Measurements from ENCODE around the gene SLC10A1.
"Not testable (repeated sequence)": the region's sequence is repeated elsewhere in the genome, so short reads cannot be mapped to it uniquely, and the experiment has no call there.

The SLC10A1 gene

GRCh38 chr14:69769623-69770022 is 27.4 kb downstream of the SLC10A1 start:
- no peak for DNase-seq (ENCODE audit: low read depth)

- no peak for DNase-seq (ENCODE audit: low read depth)
Observed at GRCh38 chr14:69768873-69769272, 28.2 kb downstream of the SLC10A1 start.

DNA sequence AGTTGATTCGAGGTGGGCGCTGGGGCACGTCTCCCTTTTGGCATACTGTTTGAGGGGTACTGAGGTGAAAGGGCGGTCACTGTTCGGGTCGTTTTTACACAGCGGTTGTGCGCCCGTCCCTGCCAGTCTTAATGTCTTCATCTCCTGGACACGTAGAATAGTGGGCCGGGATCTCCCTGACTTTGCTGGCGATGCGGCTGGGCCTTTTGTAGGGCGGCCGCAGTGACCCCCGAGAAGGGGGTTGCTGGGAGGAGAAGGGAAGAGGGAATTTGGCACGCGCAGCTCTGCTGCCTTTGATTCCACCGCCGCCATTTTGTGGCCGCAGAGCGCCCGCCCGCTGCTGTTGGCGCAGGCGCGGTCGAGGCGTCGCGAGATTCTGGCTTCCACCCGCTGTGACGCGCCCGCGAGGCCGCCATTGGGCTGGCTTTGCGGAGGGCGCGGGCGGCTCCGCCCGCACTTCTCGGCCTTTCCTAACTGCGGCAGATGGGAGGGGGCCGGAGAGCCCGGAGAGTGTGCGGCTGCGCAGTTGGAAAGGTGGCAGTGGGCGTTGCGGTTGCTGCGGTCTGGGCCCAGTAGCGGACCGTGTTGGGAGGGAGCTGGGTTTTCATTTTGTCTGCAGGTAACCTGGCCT is 29.6 kb downstream of the SLC10A1 start:
- peak; percentile 79 for DNase-seq (ENCODE audit: low read depth)

DNA sequence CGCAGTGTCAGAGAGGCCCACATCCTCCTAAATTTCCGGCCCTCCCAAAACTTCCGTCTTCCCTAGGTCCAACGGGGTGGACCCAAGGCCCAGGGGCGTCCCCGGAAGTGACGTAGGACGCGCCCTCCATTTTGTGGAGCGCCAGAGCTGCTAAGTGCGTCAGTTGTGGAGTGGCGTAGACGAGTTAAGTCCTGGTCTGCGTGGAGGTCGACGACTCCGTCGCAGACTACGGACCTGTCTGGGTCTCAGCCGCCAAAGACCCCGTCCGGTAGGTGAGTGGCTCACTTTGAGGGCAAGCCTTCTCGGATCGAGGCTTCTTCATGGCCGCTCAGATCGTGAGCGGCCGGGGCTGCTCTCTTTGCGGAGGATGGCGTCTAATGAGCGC is 30.1 kb downstream of the SLC10A1 start, which contains the start of gene SRSF5:
Gene SRSF5, plus strand, starts transcription at position 159 of the 385 bp plus-strand sequence. CDS start 1,015 bp downstream, outside the sequence.
- peak; percentile 89 for DNase-seq (ENCODE audit: low read depth)

- DNase-seq (ENCODE audit: low read depth), result no peak
Observed at GRCh38 chr14:69763761-69764510, 33.1 kb downstream of the SLC10A1 start.

- no peak for DNase-seq (ENCODE audit: low read depth)
Observed at GRCh38 chr14:69760810-69761209, 36.2 kb downstream of the SLC10A1 start.

DNA sequence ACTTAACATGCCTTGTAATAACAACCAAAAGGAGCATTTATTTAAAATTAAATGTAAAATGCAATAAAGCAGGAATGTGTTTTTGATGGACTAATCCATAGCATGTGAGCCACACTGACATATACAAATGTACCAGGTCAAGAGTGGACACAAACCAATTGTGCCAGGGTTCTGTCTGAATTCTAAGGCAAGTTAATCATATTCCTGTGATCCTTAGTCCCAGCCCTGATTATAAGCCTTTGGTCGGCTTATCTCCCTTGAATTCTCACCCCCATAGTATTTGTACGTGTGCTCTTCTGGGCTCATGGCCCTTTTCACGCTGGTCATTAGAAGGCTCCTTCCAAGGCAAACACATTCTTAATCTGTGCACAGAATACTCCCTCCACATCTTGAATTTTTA is 40.7 kb downstream of the SLC10A1 start:
- DNase-seq (ENCODE audit: low read depth), result no peak

DNA sequence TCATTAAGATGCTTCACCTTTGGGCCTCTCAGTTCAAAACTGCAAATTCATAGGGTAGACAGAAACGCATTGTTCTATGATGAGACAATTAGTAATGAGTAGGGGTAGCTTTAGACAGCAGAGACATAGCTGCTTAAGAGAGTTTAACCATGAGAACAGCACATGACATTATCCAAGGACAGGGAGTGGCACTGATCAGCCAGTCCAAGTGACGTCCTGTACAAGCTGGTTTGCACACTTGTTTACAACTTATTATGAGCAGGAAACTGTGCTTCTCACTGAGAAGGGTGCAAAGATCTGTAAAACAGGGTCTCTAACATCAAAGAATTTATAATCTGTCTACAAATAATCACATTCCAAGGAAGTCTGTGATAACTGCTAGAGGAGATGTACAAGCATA is 41.3 kb downstream of the SLC10A1 start:
- no peak for DNase-seq (ENCODE audit: low read depth)

DNA sequence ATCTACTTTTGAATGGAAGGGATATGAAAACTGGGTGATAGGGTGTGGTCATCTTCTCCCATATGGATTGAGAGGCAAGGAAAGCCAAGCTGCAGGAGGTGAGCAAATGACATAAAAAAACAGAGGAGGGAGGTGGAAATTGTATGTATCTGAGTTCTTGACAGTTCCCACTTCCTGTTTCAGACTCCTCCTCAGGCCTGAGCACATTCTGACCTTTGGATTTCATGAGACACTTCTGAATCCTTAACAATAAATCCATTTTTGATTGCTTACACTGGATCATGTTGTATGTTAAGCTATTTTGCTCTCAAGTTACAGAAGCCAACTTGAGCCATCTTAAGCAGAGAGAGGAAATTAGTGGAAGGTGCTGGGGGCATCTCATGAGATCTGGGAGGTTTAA is 41.7 kb downstream of the SLC10A1 start:
- DNase-seq (ENCODE audit: low read depth), result no peak

- DNase-seq (ENCODE audit: low read depth), result no peak
Observed at GRCh38 chr14:69754487-69754886, 42.6 kb downstream of the SLC10A1 start.

GRCh38 chr14:69753860-69754259 is 43.2 kb downstream of the SLC10A1 start:
- no peak for DNase-seq (ENCODE audit: low read depth)

GRCh38 chr14:69752773-69753172 is 44.3 kb downstream of the SLC10A1 start:
- DNase-seq (ENCODE audit: low read depth), result no peak

GRCh38 chr14:69750495-69750894 is 46.5 kb downstream of the SLC10A1 start:
- DNase-seq (ENCODE audit: low read depth), result no peak

DNA sequence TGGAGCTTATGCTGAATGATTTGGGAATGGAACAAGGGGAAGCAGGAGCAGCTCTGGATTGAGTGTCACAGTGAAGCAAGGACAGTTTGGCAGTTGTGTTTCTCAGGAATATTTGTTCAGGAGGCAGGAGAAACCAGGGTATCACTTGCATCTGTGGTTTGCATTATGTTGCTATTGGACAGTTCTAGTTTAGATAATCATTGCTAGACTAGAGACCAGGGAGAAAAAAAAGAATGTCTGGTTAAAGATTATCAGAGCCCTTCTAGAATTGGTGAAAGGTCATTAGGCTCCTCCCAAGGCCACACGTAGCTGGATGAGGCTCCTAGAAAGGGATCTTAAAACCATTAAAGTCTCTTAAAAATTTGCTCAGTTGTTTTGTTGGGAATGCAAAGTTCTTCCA is 47.1 kb downstream of the SLC10A1 start:
- DNase-seq (ENCODE audit: low read depth), result no peak

DNA sequence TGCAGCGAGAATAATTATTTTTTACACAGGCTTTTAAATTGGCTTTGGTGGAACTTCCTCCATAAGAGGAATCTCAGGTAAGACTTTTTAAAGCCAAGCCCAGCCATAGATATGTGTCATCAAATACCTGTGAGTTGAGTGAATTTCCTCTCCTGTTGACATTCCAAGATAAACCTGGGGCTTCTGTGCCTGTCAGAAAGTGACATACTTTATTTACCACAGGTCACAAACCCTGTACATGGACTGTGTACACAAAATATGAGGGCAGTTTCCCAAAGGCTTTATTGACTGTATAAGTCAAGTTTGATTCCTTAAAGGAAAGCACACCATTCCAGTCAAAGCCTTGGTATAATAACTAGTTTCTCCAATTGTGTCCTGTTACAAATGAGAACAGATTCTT is 56.0 kb downstream of the SLC10A1 start:
- DNase-seq (ENCODE audit: low read depth), result no peak

DNA sequence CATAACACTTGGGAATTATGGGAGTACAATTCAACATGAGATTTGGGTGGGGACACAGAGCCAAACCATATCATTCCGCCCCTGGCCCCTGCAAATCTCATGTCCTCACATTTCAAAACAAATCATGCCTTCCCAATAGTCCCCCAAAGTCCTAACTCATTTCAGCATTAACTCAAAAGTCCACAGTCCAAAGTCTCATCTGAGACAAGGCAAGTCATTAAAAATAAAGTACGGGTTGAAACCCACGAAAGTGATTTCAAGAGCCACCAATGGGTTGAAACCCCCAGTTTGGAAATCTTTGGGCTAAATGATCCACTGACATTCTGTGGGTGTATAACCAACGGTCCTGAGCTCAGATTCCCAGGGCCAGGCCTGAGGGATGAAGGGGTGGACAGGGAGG is 60.6 kb downstream of the SLC10A1 start:
- DNase-seq (ENCODE audit: low read depth), result not testable (repeated sequence)

DNA sequence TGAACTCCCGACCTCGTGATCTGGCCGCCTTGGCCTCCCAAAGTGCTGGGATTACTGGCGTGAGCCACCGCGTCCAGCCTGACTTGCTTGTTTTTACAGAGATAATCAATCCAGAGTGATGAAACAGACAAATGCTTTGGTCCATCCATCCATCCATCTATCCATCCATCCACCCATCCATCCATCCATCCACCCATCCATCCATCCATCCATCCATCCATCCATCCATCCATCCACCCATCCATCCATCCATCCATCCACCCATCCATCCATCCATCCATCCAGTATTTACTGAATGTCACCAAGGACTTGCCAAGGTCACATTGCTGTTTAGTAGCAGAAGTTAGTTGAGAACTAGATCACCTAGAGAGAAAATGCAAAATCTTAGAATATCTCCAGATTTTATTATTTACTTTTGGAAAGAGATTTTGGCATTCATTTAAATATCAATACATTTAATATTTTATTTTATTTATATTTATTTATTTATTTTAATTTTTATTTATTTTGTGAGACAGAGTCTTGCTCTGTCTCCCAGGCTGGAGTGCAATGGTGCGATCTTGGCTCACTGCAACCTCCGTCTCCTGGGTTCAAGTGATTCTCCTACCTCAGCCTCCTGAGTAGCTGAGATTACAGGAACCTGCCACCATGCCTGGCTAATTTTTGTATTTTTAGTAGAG is 65.0 kb downstream of the SLC10A1 start:
- DNase-seq (ENCODE audit: low read depth), result not testable (repeated sequence)

DNA sequence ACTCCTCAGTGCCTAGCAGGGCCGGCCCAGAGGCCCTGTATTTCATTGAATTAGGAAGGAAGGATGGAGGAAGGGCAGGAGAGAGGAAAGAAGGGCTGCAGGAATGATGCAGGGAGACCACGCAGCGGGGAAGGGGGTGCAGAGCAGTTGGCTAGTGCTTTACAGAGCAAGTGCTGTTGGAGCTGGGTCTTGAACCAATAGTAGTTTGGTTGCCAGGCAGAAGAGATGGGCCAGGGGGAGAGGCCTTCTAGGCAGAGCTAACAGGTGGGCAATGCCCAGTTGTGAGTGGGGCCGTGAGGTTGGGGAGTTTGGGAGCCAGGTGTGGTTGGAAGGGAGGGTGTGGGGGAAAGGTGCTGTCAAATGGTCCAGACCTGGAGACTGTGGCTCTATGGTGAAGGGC is 69.2 kb downstream of the SLC10A1 start:
- no peak for DNase-seq (ENCODE audit: low read depth)

- DNase-seq (ENCODE audit: low read depth), result peak; percentile 87
Observed at GRCh38 chr14:69726761-69727511, 70.1 kb downstream of the SLC10A1 start.

Measured in activated T-cell treated with anti-CD3 and anti-CD28 coated beads for 1 hour (primary cell).